Measurements from ENCODE around the gene KCNAB1.
"Not testable (repeated sequence)": the region's sequence is repeated elsewhere in the genome, so short reads cannot be mapped to it uniquely, and the experiment has no call there.

KCNAB1 gene

GRCh38 chr3:156180077-156180476, 59.7 kb downstream of the KCNAB1 start:
- no peak for DNase-seq

DNA sequence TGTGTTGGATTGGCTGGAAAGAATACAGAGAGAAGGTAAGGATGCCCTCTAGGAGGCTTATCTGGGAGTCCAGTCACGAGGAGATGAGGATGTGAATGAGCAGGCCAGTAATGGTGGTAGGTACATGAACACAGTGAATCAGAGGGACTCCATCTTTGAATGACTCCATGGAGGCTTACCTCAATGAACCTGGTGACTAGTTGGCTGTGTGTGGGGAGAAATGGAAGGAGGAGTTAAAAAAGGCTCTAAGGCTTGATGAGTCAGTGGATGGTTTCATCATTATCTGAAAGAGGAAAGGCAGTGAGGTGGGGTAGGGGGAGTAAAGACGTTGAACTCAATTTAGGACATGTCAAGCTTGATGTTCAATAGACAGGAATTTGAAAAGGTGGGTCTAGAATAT, 61.1 kb downstream of the KCNAB1 start:
- no peak for DNase-seq

DNA sequence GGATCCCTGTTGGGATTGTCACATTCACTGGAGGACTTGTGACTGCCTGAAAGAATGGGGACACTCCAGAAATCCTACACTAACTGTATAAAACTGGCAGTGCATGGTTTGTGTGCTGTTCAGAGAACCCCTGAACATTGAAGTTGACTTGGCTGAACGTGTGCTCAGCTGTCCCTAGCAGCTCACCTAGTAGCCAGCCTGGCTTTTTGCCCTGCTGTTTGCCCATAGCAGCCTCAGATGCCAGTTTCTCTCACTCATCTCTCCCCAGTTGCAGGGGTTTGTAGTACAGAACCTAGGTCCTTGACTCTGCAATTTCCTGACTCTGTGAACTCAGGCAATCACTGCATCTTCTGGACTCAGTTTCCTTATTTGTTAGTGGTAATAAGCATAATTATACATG, 63.0 kb downstream of the KCNAB1 start:
- DNase-seq, result no peak

DNA sequence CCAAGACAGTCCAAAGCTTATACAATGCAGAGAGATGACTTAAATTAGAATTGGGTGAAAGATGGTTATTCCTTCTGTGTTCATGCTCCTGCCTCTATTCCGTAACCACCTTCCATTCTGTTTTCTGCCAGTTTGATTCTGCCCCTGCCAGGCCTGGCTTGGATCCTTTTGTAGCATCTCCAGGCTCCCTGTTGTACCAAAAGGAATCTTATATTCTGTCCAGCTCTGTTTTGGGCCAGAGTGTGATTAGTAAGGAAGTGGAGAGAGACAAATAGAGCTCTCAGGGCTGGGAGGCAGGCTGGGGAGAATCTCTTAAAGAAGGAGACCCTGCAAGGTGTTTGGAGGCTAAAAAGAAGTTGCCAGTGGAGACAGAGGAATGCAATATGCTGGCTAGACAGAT, 63.8 kb downstream of the KCNAB1 start:
- no peak for DNase-seq

DNA sequence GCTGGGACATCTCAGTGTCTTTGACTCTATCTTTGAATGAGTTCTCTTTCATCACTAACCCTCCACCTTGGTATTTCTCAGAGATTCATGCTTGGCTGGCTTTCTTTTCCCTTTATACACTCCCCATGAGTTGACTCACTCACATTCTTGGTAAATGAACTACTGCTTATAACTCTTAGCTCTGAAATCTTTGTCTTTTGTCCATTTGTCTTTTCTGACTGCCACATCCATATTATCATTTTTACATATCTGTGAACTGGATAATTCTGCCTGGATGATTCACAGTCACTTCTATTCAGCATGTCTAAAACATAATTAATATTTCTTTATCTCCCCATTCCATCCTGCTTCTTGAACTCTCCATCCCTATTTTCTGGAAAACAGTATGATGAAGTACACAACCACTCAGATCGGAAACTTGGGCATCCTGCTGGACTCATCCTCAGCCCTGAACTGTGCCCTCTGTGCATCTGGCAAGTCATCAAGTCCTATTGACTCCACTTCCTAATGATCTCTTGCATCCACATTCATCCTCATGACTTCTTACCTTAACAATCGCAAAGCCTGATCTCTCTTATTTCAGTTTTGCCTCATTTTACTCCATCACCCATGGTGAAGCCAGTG, 66.9 kb downstream of the KCNAB1 start:
- DNase-seq, result no peak

GRCh38 chr3:156188757-156189156, 68.4 kb downstream of the KCNAB1 start:
- DNase-seq, result no peak

- DNase-seq, result no peak
Measured at GRCh38 chr3:156189927-156190326, 69.5 kb downstream of the KCNAB1 start.

- not testable (repeated sequence) for DNase-seq
Measured at GRCh38 chr3:156194945-156195344, 74.6 kb downstream of the KCNAB1 start.

DNA sequence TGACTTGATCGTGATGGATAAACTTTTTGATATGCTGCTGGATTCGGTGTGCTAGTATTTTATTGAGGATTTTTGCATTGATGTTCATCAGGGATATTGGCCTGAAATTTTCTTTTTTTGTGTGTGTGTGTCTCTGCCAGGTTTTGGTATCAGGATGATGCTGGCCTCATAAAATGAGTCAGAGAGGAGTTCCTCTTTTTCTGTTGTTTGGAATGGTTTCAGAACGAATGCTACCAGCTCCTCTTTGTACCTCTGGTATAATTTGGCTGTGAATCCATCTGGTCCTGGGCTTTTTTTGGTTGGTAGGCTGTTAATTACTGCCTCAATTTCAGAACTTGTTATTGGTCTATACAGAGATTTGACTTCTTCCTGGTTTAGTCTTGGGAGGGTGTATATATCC, 76.8 kb downstream of the KCNAB1 start:
- not testable (repeated sequence) for DNase-seq

GRCh38 chr3:156201411-156202405, 81.3 kb downstream of the KCNAB1 start:
- no peak for DNase-seq

DNA sequence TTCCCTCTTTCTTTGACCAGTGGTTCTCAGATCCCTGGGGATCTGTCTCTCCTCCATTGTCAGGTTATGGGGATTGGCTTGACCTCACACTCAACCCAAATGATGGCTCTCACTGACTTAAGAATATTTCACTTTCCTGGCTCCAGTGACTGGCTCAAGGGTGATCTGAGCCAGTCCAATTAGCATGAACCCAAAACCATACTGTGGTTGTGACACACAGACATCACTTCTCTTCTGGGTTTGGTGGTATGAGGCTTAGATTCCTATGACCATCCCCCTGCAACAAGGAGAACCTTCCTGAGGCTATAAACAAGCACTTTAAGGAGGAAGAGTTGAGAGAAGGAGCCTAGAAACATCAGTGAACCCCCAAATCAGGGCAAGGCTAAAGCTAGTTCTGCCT, 85.8 kb downstream of the KCNAB1 start:
- DNase-seq, result no peak

- no peak for DNase-seq
Measured at GRCh38 chr3:156207802-156208685, 87.7 kb downstream of the KCNAB1 start.

- DNase-seq, result no peak
Measured at GRCh38 chr3:156209631-156210335, 89.4 kb downstream of the KCNAB1 start.

DNA sequence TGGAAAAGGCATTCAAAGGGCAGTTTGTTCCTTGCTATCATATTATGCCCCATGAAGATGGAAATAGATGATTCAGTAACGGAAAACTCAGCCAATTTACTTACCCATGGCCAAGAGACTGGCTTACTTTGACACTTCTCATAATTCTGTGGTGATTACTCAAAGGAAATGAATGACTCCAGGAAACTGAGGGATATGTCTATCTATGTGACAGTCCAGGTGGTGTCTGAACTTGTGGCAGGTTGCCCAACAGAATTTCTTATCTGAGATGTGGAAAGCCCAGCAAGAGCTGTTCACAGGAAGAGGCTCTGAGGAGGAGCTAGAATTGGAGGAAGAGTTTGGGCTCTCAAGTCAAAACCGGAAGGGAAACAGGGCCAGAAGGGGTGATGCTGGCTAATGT, 91.2 kb downstream of the KCNAB1 start:
- DNase-seq, result no peak

GRCh38 chr3:156214676-156215075, 94.3 kb downstream of the KCNAB1 start:
- no peak for DNase-seq

- no peak for DNase-seq
Measured at GRCh38 chr3:156215751-156216150, 95.4 kb downstream of the KCNAB1 start.

DNA sequence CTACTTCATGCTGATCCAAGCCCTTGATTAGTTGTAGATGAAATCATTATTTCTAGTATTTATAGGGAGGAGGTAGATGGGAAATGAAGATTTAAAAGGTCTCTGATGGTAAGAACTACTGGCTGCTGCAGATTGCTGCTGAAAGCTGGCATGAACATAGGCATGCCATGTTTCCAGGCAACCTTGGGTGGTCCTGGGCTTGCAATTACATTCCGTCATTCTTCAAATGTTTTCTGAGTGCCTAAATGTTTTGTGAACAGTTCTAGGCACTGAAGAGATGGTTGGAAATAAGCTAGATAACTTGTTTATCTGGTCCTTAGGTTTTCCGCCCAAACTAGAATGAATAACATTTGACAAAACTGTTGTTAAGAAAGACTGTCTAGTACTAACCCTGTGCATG, 95.8 kb downstream of the KCNAB1 start:
- DNase-seq, result no peak

GRCh38 chr3:156216852-156217251, 96.5 kb downstream of the KCNAB1 start:
- DNase-seq, result no peak

GRCh38 chr3:156217674-156218352, 97.4 kb downstream of the KCNAB1 start:
- no peak for DNase-seq

GRCh38 chr3:156218353-156218744, 98.0 kb downstream of the KCNAB1 start:
- DNase-seq, result no peak

DNA sequence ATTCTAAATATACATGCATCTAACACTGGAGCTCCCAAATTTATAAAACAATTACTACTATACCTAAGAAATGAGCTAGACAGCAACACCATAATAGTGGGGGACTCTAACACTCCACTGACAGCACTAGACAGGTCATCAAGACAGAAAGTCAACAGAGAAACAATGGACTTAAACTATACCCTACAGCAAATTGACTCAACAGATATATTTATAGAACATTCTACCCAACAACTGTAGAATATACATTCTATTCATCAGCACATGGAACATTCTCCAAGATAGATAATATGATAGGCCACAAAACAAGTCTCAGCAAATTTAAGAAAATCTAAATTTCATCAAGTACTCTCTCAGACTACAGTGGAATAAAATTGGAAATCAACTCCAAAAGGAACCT, 102.0 kb downstream of the KCNAB1 start:
- not testable (repeated sequence) for DNase-seq

- DNase-seq, result not testable (repeated sequence)
Measured at GRCh38 chr3:156224046-156224445, 103.7 kb downstream of the KCNAB1 start.
